GM12892 (cell line): ENCODE measurements around the gene MEGF9.

Experiments used
- DNase-seq: peaks from one replicate; pipeline ENCODE4 v3.0.0; 2011; ENCODE audit not compliant: insufficient read length
- FAIRE-seq: peaks from 2 replicates; lab custom pipeline; 2011; peaks lifted over from hg19 to GRCh38; lab: Jason Lieb, UNC
- POLR2A ChIP-seq: IDR thresholded peaks from 2 replicates; pipeline ENCODE4 v1.6.1; 2011; ENCODE audit warnings: low read depth, low read length, control low read depth
- POLR2AphosphoS5 ChIP-seq: IDR thresholded peaks from 2 replicates; pipeline ENCODE4 v1.6.1; 2011; ENCODE audit warnings: low read depth, low read length, control low read depth
- TAF1 ChIP-seq: IDR thresholded peaks from 2 replicates; pipeline ENCODE4 v1.6.1; 2011; ENCODE audit warnings: low read depth, mild to moderate bottlenecking, control low read depth, low read length, borderline replicate concordance

The MEGF9 gene

DNA sequence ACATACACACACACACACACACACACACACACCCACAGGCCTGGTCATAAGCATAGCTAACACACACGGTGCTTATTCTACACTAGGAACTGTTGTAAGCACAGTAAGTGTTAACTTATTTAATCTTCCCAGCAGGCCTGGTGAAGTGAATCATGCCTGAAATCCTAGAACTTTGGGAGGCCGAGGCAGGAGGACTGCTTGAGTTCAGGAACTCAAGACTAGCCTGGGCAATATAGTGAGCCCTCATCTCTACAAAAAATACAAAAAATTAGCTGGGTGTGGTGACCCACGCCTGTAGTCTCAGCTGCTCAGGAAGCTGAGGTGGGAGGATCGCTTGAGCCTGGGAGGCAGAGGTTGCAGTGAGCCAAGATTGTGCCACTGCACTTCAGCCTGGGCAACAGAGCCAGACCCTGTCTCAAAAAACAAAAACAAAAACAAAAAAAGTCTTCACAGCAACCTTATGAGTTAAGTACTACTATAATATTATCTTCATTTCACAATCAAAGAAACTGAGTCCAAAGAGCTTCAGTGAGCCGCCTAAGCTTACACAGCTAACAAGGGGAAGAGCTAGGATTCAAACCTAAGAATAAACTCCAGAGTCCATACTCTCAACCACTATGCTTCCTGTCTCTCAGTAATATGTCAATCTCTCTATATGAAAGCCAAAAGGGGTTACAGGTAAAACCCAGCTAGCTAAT, 2.3 kb downstream of the MEGF9 start:
- TF ChIP-seq POLR2A (no peak), POLR2AphosphoS5 (no peak), TAF1 (no peak)
- DNase-seq (no peak), FAIRE-seq (no peak)

DNA sequence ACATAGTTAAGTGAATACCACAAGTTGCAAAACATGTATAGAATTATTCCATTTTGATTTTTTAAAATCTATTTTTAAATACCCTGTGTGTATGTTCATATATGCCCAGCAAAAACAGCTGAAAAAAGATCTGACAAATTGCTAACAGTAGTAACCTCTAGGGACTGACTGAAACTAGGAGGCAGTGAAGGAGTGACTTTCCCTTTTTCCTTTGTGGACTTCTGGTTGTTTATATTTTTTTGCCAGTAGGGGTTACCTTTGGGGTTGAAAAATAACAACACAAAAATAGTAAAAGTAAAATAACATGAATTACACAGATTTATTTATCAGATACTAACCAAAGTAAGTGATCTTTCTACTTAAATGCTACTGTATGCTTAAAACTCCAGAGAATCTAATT, 2.9 kb downstream of the MEGF9 start:
- TF ChIP-seq POLR2AphosphoS5, result no peak
- DNase-seq, result no peak
- no peak for FAIRE-seq

DNA sequence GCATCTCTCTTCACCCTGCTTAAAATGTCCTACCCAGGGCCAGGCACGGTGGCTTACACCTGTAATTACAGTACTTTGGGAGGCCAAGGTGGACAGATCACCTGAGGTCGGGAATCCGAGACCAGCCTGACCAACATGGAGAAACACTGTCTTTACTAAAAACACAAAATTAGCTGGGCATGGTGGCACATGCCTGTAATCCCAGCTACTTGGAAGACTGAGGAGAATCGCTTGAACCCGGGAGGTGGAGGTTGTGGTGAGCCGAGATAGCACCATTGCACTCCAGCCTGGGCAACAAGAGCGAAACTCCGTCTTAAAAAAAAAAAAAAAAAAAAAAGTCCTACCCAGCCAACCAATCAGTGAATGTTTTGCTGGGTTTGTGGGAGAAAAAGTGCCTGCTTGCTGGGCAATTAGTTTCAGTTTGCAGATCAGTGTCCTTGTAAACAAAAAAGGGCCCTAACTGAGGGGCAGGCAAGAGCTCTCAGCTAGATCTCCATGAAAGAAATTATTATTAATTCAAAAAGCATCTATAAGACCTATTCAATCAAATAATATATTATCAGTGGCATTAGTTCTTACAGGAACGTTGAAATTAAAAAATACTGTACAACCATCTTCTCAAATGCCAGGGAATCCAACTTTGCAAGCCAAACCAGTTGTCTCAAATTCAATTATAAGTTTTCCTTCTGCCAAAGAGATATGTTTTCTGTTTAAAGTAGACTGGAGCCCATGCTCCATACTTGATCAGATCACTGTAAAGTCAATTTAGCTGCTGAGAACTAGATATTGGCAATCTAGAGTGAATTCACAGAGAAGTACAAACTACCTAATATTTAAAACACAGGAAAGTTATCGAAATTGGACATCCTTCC, 3.9 kb downstream of the MEGF9 start:
- DNase-seq (no peak), FAIRE-seq (no peak)
- TF ChIP-seq POLR2AphosphoS5 (no peak), POLR2A (no peak), TAF1 (no peak)

DNA sequence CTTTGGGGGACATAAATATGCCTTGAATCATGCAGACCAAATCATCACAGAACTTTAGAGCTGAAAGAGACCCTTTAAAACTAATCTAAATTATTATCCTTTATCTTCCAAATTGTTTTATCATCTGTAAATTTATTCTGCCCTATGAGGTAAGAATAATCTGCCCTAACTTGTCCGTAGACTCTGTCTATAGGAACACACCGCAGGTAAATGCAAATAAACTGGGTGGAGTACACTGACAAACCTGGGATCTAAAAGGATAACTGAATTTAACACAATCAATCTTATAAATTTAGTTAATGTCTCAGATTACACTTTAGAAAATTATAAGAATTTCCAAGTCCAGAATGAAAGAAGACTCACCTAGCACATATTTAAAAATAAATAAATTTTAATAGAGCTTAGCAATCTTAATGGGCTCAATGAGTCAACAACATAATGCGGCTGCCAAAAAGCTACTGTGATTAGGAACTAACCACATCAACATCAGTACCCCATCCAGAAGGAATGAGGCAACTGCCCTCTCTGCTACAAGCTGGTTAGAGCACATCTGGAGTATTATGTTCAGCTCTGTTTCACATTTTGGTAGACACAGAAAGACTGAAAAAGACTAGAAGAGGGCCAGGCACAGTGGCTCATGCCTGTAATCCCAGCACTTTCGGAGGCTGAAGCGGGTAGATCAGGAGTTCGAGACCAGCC, 5.6 kb downstream of the MEGF9 start:
- DNase-seq, result no peak
- TF ChIP-seq POLR2AphosphoS5 (no peak), POLR2A (no peak), TAF1 (no peak)
- FAIRE-seq, result no peak

DNA sequence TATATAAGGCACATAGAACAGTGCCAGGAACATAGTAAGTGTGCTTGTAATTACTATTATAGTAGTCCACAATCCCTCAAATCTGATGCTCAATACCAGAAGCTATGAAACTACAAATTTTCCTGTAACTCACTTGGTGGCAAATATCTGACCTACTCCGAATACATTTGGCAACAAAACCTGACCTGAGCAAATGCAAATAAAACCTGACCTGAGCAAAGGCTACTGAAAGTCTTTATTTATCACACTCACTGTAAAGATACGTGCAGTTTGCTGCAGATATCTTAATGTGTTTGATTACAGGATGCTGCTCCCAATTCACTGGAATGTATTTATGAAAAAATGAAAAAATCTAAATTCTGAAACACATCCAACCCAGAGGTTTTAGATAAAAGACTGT, 7.1 kb downstream of the MEGF9 start:
- no peak for DNase-seq
- TF ChIP-seq POLR2A, result no peak
- TF ChIP-seq TAF1, result no peak
- no peak for TF ChIP-seq POLR2AphosphoS5
- FAIRE-seq, result no peak

DNA sequence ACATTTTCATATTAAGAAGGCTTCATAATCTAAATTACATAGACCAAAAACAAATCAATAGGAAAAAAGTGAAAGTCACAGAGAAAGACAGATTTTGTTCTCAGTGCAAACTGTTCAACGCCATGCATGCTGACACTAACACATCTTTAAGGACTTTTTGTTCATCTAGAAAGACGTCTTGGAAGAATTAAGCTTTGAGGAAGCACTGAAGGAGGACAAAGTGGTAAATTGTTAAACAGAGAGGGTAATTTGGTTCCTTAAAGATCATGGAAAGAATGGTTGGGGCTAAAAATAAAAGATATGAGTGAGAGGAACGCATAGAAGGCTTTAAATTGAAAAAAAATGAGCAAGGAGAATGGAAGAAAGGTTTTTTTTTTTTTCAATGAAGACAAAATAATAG, 9.1 kb downstream of the MEGF9 start:
- FAIRE-seq, result no peak
- DNase-seq, result no peak
- TF ChIP-seq TAF1, result no peak

DNA sequence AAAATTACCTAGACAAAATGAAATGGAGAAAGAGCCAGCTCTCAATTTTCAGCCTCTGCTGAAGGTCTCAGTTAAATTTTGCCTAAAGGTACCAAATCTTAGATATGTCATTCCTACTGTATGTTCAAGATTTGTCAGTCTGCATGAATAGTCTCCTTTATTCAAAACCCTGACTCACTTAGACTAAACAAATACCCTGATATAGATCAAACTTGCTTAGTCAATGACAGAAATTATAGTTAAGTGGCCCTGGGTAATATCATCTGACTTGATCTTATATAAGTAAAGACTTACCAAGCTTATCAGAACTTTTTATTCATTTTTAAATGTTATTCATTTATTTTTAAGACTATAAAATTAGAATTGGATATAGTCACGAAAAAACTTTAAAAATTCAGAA, 12.2 kb downstream of the MEGF9 start:
- DNase-seq (no peak), FAIRE-seq (no peak)
- TF ChIP-seq TAF1 (no peak), POLR2AphosphoS5 (no peak), POLR2A (no peak)

DNA sequence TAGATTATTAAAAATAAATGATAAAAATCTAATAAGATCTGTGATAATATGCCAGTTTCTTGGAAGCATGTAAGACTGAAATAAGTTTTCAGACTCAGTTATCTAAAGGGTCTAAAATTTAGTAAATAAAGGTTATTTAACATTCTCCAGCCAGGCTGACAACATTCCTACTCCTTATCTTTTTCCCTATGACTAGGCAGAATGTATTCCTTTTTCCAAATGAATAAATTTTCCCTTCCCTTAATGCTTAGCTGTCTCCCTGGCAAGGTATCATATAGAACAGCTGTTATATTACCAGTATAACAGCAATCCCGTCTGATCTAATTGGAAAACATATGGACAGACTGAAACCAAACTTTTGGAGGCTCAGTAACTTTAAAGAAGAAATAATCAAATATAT, 13.0 kb downstream of the MEGF9 start:
- TF ChIP-seq POLR2A (no peak), POLR2AphosphoS5 (no peak), TAF1 (no peak)
- FAIRE-seq, result no peak

DNA sequence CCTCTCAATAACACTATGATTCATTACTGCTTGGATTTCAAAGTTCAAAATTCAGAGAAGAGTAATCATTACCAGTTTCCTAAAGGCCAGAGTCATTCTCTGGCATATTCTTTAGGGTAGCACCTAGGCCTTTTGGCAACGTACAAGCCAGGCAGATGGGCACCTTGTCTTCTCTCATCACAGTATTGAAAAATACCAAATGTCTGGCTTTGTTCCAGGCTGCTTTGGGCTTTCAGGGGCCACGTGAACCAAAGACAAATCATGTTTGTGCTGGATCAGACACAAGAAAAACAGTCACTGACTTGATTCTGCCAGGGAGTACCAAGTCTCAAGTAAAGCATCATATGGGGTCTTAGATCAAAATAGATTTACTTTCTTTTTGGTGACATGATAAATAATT, 15.5 kb downstream of the MEGF9 start:
- TF ChIP-seq TAF1, result no peak
- DNase-seq (no peak), FAIRE-seq (no peak)

More for the DNA sequence above, 13.0 kb downstream of the MEGF9 start:
- DNase-seq, result no peak

DNA sequence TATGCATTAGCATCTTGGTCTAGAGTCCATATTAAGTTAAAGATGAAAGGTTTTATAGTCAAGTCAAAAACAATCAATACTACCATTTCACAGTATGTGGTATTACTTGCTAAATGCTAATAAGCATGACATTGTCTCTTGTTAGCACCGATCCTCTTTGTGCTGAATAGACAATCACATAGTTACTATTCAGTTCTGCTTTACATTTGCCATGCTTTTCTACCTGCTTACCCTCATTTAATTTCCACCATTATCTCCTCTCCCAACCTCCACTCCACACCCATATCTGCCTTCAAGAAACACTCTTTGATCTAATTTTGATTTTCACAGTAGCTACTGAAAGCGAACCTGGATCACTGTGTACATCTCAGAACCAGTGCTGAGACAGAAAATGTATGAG, 16.8 kb downstream of the MEGF9 start:
- no peak for FAIRE-seq
- DNase-seq, result no peak
- no peak for TF ChIP-seq POLR2A
- no peak for TF ChIP-seq TAF1
- no peak for TF ChIP-seq POLR2AphosphoS5

DNA sequence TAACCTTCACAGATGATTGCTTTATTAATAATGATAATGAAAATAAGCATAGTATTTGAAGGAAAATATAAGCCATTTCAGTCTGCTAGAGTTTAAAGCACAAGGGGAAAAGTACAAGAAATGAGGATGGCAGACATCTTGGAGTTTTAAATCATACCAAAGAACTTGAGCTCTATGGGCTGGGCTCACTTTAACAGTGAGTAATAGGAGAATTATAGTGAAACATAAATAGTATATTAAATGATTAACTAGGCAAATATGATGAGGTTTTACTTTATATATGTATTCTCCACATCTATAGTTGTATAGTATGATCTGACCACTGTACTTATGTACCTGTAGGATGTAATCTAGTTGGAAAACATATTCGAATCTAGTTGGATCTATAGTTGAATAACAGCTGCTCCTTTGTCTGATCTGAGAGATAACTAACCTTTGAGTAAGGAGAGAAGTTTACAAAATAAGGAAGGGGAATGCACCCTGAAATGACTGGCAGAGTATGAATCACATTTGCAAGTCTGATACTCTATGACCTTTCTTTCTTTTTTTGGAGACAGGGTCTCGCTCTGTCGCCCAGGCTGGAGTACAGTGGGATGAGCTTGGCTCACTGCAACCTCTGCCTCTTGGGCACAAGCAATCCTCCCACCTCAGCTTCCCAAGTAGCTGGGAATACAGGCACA, 17.6 kb downstream of the MEGF9 start:
- no peak for FAIRE-seq
- DNase-seq, result no peak
- TF ChIP-seq POLR2A (no peak), POLR2AphosphoS5 (no peak), TAF1 (no peak)
